HG03558 (cell line): ENCODE results near the gene SPDYE2.
A peak's percentile ranks its signal among the peaks of the same experiment; 100 is the strongest.
"Not testable (repeated sequence)": the region's sequence is repeated elsewhere in the genome, so short reads cannot be mapped to it uniquely, and the experiment has no call there.

Experiments used
- ATAC-seq: cut with Tn5 transposase; IDR thresholded peaks from one replicate; pipeline ENCODE4 v1.9.1; 2021; ENCODE audit warnings: moderate number of reproducible peaks; ENCODE audit not compliant: unreplicated experiment; ENCODE audit errors: extremely low read depth

SPDYE2 gene, protein sequence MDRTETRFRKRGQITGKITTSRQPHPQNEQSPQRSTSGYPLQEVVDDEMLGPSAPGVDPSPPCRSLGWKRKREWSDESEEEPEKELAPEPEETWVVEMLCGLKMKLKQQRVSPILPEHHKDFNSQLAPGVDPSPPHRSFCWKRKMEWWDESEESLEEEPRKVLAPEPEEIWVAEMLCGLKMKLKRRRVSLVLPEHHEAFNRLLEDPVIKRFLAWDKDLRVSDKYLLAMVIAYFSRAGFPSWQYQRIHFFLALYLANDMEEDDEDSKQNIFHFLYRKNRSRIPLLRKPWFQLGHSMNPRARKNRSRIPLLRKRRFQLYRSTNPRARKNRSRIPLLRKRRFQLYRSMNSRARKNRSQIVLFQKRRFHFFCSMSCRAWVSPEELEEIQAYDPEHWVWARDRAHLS

DNA sequence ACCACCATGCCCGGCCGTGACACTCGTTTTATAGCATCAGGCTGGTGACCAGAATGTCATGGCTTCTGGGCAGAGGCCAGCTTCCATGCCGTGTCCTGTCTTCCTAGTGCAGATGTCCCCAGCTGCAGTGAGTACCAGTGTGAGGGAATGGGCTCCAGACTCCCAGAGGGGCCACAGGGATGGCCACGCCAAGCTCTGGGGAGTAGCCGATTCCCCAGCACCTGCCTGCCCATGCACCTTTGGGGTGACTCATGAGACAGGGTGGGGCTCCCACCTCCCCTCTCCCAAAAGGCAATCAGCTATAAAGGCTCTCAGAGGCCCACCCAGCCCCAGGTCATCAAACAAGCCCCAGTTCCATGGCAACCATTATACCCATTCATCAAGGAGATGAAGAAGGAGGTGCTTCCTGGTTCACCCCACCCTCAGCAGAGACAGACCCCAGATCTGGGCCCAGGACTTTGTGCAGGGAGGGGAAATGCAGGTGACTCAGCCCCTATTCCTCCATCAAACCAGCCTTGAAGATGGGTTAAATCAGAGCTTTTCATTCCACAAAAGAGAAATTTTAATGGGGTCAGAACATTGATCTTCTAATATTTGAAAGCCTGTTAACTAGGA, at the start of gene SPDYE2:
Gene SPDYE2, plus strand, starts transcription at position 419 of the 615 bp plus-strand sequence. CDS start 2,030 bp downstream, outside the sequence.
- not testable (repeated sequence) for ATAC-seq

DNA sequence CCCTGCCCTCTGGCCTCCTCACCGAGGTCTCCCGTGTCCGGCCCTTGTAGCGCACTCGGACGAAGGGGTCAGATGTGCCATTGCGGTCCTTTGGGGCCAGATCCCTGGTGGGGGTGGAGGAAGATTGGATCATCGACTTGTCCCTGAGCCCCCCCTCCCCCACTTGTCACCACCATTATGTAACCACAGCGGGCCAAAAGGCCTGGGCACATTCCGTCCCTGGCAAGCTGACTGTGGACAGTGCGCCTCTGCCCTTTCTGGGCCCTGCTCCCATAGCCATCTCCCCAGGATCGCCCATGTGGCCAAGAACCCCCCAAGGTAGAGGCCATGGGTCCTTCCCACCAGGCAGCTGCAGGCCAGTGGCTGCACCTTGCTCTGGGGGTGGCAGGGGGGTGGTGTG, 47.9 kb upstream of the SPDYE2 start:
- ATAC-seq = not testable (repeated sequence)

DNA sequence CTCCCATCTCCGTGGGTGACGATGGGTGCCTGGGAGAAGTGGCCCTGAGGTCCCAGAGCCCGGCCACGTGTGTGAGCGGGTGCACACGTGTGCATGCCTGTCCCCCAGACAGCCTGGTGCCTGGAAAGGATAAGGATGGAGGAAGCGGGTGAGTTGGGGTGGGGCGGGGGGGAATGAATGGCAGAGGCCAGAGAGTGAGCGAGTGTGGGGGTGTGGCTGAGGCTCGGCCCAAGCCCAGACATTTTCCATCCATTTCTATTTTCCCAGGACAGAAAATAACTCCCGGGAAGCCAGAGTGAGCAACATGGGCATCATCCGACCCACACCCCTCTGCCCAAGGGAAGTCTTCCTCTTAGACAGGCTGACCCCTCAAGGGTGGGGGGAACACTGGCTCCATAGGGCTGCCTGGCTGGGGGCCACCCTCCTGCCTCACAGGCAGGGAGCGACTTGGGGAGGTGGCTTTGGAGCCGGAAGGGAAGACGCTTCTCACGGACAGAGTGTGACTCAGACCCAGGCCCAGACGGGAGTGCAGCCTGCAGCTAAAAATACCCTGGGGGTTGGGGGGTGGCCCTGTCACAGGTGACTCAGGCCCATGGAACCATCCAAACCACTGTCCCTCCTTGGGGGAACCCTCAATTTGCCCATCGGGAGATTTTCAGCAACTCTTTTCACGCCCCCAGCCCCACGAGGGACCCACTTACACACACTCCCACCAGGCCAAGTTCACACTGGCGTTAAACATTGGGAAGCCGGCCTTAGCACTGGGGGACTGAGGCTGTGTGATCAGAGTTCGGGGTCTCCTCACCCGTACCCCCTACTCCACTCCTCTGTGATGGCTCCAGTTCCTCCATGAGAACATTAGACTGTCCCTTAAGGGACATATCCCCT, 45.5 kb upstream of the SPDYE2 start:
- ATAC-seq = not testable (repeated sequence)

DNA sequence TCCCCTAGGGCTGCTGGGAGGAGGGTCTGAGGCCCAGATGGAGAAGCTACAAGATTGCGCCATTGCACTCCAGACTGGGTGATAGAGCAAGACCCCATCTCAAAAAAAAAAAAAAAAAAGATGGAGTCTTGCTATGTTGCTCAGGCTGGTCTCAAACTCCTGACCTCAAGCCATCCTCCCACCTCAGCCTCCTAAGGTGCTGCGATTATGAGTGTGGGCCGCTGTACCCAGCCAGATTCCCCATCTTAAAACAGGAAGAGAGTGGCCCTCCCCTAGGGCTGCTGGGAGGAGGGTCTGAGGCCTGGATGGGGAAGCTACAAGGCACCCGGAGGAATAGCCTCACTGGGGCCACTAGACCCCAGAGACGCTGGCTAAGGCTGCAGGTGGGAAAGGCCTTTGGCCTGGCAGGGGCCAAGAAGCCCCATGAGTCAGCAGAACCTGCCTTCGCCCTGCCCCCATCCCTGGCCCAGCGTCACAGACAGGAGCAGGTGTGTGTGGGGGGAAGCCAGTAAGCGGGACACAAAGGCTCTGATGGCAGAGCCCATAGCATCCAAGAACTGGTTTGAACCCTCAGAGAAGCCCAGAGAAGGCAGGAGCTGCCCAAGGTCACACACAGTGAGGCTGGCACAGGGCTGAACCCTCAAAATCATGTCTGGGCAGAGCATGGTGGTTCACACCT, 43.5 kb upstream of the SPDYE2 start:
- not testable (repeated sequence) for ATAC-seq

DNA sequence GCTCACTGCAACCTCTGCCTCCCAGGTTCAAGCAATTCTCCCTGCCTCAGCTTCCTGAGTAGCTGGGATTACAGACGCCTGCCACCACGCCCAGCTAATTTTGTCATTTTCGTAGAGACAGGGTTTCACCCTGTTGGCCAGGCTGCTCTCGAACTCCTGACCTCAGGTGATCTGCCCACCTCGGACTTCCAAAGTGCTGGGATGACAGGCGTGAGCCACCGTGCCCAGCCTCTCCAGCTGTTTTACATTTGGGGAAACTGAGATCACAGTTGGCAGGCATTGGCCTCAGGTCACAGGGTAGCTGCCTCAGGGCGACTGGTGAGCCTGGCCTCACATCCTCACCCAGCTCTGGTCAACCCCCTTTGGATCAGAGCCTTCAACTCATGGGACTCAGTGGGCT, 40.5 kb upstream of the SPDYE2 start:
- not testable (repeated sequence) for ATAC-seq

DNA sequence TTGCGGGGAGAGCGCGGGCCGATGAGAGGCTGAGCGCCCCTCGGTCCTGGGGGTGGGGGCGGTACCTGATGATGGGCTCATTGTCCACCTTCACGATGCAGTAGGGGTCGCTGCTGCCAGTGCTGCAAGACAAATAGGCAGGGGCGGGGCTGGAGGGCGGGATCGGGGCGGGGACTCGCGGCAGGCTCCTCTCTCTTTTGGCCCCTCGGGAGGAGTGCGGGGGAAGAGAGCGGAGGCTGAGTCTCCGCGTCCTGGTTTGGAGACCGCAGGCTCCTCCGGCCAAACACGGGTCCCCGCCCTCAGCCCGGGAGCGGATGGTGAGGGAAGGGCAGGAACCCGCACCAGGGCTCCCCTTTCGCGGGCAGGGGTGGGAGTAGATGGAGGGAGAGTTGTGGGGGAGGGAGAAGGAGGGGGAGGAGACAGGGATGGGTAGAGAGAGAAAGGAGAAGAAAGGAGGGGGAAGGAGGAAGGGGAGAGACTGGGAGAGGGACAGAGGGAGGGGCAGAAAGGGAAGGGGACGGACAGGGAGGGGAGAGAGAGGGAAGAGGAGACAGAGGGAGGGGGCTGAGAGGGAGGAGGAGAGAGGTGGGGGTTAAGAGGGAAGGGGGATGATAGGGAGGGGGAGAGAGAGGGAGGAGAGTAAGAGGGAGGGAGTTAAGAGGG, 39.0 kb upstream of the SPDYE2 start:
- ATAC-seq = not testable (repeated sequence)

DNA sequence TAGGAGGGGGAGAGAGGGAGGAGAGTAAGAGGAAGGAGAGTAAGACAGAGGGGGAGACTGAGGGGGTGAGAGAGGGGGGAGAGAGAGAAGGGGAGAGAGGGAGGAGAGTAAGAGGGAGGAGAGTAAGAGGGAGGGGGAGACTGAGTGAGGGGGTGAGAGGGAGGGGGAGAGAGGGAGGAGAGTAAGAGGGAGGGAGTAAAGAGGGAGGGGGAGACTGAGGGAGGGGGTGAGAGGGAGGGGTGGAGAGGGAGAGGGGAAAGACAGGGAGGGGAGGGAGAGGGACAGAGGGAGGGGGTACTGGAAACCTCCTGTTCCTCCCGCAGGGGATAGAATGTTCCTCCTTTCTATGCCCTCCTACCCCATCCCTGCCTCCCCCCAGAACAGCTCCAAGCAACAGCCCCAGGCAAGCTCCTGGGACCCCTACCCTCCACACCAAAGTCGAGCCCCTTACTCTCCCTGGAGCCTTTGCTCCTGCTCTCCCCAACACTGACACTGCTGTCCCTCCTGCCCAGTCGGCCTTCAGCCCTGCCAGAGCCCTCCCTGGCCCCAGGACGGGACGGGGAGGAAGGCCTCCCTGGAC, 38.3 kb upstream of the SPDYE2 start:
- not testable (repeated sequence) for ATAC-seq

DNA sequence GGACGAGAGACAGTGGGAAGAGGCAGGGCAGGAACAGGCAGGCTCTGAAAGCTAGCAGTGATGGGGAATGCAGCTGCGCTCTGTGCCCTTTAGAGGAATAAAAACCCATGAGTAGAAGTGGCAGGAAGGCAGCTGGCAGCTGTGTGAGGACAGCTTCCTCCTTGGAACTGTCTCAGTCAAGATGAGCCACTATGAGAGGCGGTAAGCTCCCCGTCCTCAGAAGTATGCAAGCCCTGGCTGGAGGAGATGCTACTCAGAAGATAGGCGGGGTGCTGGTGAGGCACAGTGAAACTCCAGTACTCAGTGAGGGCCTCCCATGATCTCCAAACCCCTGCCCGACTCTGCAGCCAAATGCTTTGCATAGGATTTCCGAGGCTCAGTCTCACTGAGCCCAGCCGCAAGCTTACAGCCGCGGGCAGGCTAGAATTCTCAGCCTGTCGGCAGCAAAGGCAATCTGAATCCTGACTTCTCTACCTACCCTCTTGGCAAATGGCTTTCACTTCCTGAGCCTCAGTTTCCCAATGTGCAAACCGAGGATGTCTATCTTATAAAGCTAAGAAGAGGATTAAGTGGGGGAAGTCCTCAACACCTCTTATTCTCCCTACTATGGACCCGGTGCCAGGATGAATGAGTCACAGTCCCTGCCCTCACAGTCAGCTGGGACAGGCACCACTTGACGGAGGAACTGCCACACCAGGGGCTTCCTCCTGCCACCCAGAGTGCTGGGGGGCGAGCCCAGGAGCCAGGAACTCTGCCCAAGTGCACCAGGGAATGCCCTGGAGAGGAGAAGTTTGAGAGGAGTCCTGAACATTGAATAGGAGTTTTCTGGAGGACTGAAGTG, 35.9 kb upstream of the SPDYE2 start:
- ATAC-seq = peak; percentile 51

DNA sequence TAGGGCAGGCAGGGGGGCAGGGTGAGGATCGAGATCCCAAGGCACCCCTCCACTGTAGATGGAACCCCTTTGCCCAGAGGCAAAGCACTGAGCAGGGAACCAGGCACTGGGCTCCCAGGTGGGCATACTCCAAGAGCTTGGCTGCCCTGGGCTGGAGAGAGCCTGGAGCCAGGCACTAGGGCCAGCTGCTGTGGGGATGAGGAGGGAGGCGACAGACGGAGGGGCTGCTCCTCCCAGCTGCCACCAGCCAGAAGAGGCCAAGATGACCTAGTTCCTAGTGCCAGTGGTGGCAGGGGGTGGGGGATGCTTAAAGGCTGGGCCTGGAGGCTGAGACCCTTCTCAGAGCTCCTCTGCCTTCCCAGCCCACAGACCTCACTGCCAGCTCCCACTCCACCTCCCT, 35.1 kb upstream of the SPDYE2 start:
- not testable (repeated sequence) for ATAC-seq

DNA sequence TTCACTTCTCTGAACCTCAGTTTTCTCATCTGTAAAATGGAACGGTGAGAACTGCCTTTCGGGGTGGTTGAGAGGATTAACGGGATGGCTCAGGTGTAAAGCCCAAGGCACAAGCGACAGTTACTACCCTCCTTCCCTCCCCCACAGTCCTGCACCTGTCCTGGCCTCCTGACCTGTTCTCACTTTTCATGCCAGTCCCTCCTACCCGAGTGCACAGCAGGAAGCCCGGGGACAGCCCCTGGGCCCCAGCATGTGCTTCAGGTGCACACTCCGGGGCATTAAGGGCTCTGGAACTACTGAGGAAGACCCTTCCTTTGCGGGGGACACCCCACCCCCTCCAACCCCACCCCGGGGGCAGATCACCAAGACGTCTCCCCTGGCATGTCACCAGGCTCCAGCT, 34.1 kb upstream of the SPDYE2 start:
- not testable (repeated sequence) for ATAC-seq

DNA sequence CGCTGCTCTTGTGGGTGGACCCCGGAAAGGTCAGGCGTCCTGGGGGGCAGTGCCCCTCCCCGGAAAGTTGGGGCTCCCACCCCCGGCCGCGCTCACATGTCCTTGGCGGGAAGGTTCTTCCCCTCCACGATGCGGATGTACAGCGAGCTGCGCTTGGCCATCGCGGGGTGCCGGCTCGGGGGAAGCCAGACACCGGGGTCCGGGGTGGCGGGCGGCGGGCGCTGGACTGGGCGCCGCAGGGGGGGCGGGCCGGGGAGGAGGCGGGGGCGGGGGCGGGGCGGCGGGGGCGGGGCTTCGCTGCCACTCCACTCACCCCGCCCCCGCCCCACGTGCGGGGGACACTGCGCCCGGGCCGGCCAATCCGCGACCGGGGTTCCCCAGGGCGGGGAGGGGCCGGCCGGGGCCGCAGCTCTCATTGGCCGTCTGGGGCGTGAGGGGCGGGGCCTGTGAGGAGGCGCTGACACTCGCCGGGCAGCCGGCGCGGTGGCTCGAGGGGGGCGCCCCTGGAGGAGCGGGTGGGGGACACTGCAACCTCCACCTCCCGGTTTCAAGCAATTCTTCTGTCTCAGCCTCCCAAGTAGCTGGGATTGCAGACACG, 33.4 kb upstream of the SPDYE2 start, which contains the start of gene RASA4B:
Gene RASA4B, minus strand, starts transcription at position 228 of the 598 bp plus-strand sequence. Its CDS starts 67 bp downstream, at position 161.
- ATAC-seq = peak; percentile 39

DNA sequence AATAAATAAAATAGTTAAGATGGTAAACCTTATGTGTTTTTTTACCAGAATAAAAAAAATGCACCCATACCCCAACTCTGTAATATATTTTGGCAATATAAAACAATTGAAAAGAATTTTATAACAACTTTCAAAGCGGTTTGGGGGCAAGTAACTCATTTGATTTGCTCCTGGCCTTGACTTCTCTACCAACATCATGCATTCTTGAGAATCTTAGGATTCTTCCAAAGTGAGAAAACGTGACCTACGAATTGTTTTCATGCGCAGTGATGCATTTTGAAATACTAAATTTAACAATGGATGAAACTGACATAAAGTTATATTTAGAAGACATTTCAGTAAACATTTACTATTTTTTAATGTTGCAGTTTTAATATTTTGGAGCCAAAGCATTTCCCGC, 30.2 kb upstream of the SPDYE2 start:
- ATAC-seq = not testable (repeated sequence)

DNA sequence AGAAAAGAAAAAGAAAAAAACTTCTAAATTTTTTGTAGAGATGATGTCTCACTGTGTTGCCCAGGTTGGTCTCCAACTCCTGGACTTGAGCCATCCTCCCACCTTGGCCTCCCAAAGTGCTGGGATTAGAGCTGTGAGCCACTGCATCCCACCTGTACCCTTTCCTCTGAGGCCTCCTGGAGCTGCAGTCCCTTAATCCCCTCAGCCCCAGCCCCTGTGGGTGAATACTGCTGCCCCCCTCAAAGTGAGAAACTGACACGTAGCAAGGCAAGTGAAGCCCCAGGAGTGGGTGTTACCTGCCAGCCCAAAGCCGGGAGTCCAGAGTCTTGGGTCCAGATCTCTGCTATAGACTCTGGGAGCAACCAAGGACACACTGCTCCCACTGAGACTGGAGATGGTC, 26.2 kb upstream of the SPDYE2 start:
- not testable (repeated sequence) for ATAC-seq

DNA sequence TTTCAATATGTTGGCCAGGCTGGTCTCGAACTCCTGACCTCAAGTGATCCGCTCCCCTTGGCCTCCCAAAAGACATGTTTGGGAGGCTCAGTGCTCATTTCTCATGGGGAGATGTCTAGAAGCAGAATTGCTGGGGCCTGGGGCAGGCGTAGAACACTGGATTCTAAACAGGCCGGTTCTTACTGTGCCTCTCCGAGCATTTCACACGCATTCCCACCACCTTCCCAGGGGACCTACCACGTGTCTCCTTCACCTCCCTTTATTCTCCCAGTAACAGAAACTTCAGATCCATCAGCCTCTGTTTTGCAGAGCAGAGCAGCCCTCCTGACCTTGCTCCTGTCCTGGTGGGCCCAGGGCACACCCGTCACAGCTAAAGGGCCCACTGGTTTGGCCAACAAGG, 23.8 kb upstream of the SPDYE2 start:
- not testable (repeated sequence) for ATAC-seq

DNA sequence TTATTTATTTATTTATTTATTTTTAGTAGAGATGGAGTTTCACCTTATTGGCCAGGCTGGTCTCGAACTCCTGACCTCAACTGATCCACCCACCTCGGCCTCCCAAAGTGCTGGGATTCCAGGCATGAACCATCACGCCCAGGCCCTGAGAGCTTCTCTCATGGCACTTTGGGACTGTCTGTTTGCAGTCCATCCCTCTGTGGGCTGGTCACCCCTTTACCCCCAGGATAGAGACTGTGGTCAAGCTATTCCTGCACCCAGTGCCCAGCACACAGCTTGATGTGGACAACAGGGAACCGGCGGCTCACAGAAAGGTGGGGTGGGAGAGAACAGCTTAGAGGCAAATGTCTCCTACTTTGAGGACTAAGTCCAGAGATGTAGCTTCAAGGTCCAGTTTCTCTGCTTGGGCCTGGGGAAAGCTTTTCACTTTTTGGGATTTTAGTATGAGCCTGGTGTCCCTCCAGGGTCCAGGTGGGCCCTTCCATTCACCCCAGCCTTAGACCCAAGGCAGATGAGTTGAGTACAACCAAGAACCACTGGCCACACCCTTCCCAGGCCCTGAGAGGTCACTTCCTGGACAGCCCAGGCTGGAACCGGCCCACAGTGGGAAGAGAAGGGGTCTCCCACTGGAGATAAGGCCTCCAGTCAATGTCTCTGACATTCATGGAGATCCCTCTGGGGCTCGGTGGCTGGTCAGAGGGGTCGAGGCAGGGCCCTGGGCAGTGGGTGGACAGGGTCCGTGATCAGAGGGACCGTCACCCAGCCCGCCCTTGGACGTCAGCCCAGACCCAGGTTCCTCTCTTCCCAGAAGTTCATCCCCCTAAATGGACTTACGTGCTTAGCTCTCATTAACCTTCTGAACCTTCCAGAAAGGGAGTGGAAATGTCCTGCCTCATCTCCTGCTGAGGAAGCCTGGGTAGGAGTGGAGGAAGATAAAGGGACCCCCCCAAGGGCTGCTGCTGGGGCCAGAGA, 22.9 kb upstream of the SPDYE2 start:
- ATAC-seq = not testable (repeated sequence)

DNA sequence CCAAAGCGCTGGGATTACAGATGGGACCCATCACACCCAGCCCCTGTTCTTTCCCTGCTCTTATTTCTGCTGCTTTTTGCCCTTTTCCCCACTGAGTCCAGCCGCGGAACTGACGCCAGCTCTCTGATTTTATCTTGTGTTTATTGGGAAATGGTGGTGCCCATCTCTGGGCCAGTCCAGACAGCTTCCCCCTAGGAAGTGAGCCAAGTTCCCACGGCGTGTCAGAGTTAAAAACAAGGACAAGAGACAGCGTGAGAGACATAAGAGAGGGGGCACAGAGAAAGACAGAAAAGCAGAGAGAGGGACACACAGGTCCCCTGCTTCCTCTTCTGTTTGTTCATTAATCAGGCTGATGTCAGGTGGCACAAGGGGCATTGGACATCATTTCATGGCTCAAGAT, 19.4 kb upstream of the SPDYE2 start:
- not testable (repeated sequence) for ATAC-seq

DNA sequence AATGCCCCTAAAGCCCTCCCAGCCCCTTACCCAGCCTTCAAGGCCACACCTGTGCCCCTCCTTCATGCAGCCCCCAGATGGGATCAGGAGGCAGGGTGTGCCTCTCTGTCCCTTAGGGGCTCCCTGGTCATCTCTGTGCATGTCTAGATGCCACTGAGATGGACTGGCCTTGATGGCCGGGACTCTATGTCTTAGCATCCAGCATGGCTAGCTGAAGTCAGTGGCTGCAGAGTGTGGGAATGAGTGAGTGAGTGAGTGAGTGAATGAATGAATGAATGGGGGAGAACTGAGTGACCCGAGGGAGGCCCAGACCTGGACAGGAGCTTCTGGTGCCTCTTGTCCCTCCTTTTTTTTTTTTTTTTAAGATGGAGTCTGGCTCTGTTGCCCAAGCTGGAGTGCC, 18.9 kb upstream of the SPDYE2 start:
- not testable (repeated sequence) for ATAC-seq
